Measurements from ENCODE around the gene MTCL1. TPM values are rescaled to one million over a fixed set of nuclear protein-coding genes. Genes with fewer than 3 reads are reported as not detected.

Gene MTCL1
- total RNA-seq, 1 experiment from 2014 or later: 22.7 TPM

DNA sequence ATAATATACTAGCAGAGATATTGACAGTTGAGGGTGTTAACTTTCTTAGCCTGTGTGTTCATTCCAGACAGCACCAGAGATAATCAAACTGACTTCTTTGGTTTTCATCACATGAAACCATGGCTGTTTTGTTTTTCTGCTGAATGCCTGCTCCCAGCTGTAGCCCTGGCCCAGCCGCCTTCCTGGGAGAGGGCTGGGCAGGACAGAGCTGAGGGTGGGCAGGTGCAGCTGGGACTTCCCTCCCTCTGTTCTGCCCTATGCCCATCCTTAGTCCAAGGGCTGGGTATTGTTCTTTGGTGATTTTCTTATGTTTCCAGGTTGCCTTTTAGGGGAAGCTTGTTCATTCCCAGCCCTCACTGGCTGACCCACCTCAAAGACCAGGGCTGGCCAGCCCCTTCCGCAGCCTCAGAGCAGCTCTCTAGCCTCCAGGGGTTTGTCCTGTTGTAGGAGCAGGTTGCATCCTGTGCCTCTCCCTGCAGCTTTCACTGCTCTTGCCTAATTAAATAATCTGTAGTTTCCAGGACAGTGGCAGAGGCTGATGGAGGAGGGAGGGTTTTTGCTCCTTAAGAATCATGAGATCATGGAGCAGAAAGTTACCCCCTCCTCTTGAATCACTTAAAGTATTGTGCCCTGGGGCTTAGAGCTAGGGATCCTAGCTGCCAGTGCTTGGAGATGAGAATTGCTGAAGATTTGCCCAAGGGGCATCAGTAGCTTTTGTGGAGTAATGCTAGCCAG, 61.4 kb downstream of the MTCL1 start:
- TF ChIP-seq REST (IDR thresholded peaks at IDR 0.05; ENCODE audit: low read depth): no peak
- TF ChIP-seq, protein P1, sequence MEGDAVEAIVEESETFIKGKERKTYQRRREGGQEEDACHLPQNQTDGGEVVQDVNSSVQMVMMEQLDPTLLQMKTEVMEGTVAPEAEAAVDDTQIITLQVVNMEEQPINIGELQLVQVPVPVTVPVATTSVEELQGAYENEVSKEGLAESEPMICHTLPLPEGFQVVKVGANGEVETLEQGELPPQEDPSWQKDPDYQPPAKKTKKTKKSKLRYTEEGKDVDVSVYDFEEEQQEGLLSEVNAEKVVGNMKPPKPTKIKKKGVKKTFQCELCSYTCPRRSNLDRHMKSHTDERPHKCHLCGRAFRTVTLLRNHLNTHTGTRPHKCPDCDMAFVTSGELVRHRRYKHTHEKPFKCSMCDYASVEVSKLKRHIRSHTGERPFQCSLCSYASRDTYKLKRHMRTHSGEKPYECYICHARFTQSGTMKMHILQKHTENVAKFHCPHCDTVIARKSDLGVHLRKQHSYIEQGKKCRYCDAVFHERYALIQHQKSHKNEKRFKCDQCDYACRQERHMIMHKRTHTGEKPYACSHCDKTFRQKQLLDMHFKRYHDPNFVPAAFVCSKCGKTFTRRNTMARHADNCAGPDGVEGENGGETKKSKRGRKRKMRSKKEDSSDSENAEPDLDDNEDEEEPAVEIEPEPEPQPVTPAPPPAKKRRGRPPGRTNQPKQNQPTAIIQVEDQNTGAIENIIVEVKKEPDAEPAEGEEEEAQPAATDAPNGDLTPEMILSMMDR (IDR thresholded peaks at IDR 0.05 in 2 of 3, conservative IDR thresholded peaks at IDR 0.05 in 1 of 3; ENCODE audit: borderline replicate concordance in 1 of 3, insufficient read depth in 1 of 3, low read depth in 2 of 3, low read length in 2 of 3): no peak
- no peak for TF ChIP-seq SP1 (IDR thresholded peaks at IDR 0.05; ENCODE audit: low read depth)
- TF ChIP-seq TCF7L2 (IDR thresholded peaks at IDR 0.05; ENCODE audit: borderline replicate concordance, extremely low read depth, insufficient read depth, insufficient read length): no peak
- no peak for TF ChIP-seq CEBPB (IDR thresholded peaks at IDR 0.05; ENCODE audit: low read depth)
- TF ChIP-seq RAD21 (IDR thresholded peaks at IDR 0.05; ENCODE audit: low read depth): no peak
- no peak for TF ChIP-seq POLR2AphosphoS5 (IDR thresholded peaks at IDR 0.05; ENCODE audit: low read depth, low read length)
- TF ChIP-seq SRF (IDR thresholded peaks at IDR 0.05; ENCODE audit: low read depth): no peak
- TF ChIP-seq POLR2A (IDR thresholded peaks at IDR 0.05; ENCODE audit: borderline replicate concordance, extremely low read depth, insufficient read depth, insufficient read length): no peak
- ChIA-PET CTCF (no interaction called here), POLR2A (no interaction called here), RAD21 (ENCODE audit: low non-redundant PET in 1 of 2, low total read pairs in 2 of 2, uncharacterized antibody in 2 of 2, unreplicated experiment in 2 of 2) (no interaction called here)
- Histone ChIP-seq H2AFZ (ENCODE audit: low read depth, low read length, poor library complexity, severe bottlenecking) (no peak overlapping the region), H3K27ac (ENCODE audit: low read depth, low read length) (no peak overlapping the region), H3K4me1 (ENCODE audit: control insufficient read depth in 1 of 2, insufficient read depth in 2 of 2, low read length in 2 of 2) (peaks cover 11 to 13% of the 10 kb centered on the region in 2 experiments; a peak in 3 of 4 replicates), H3K27me3 (ENCODE audit: insufficient read depth, low read length) (no peaks in the 10 kb centered on the region), H3K36me3 (ENCODE audit: control insufficient read depth in 1 of 2, insufficient read depth in 2 of 2, low read length in 2 of 2) (peaks cover 3 to 8% of the 10 kb centered on the region in 2 experiments; a peak in 2 of 4 replicates), H3K9ac (ENCODE audit: low read length) (no peak overlapping the region), H3K9me3 (ENCODE audit: control insufficient read depth in 1 of 2, insufficient read depth in 1 of 2, low read depth in 1 of 2, low read length in 2 of 2) (no peaks in the 10 kb centered on the region), H3K4me2 (ENCODE audit: low read length) (no peak overlapping the region), H4K20me1 (ENCODE audit: insufficient read depth) (no peaks in the 10 kb centered on the region), H3K79me2 (ENCODE audit: insufficient read depth, low read length) (no peaks in the 10 kb centered on the region), H3K9me2 (ENCODE audit: insufficient read depth) (no peaks in the 10 kb centered on the region), H3K4me3 (replicated peaks in 1 of 2; ENCODE audit: low read depth in 1 of 2, low read length in 2 of 2) (no peak overlapping the region)
- BruUV-seq (replicated peaks): no TSS peak
- DNase-seq (ENCODE audit: low read depth, low spot score): no peak
- ATAC-seq: no peak
- intact Hi-C loops (cut with micrococcal nuclease): no loop called here

All from HCT116 (cell line).